HEK293 (cell line): ENCODE results near the gene PPP1R10.
A peak's percentile ranks its signal among the peaks of the same experiment; 100 is the strongest.

Experiments
- EGR2 ChIP-seq: fragments of 450-650 bp; formaldehyde crosslinking; IDR thresholded peaks from 2 replicates; pipeline ENCODE4 v1.5.1; 2016; ENCODE audit warnings: low read depth, missing biosample characterization, missing genetic modification characterization
- GLI4 ChIP-seq: fragments of 450-650 bp; formaldehyde crosslinking; IDR thresholded peaks from 2 replicates; pipeline ENCODE4 v1.5.1; 2016; ENCODE audit warnings: missing biosample characterization, missing genetic modification characterization
- IKZF3 ChIP-seq: fragments of 450-650 bp; IDR thresholded peaks from 2 replicates; pipeline ENCODE4 v1.5.0; 2018; ENCODE audit warnings: missing biosample characterization, mild to moderate bottlenecking, missing genetic modification characterization, moderate library complexity
- KLF8 ChIP-seq: fragments of 450-650 bp; formaldehyde crosslinking; IDR thresholded peaks from 2 replicates; pipeline ENCODE4 v1.5.1; 2016; ENCODE audit warnings: missing biosample characterization, missing genetic modification characterization
- PRDM1 ChIP-seq: fragments of 450-650 bp; formaldehyde crosslinking; IDR thresholded peaks from 2 replicates; pipeline ENCODE4; 2016; ENCODE audit warnings: missing biosample characterization, missing genetic modification characterization
- SETDB1 ChIP-seq: IDR thresholded peaks from one replicate; pipeline ENCODE4 v1.6.1; 2017; ENCODE audit warnings: mild to moderate bottlenecking, low read length, moderate library complexity, mixed read lengths; ENCODE audit not compliant: insufficient read length
- SP3 ChIP-seq: fragments of 450-650 bp; formaldehyde crosslinking; IDR thresholded peaks from 2 replicates; pipeline ENCODE4 v1.5.1; 2016; ENCODE audit warnings: missing biosample characterization, missing genetic modification characterization
- TCF7L2 ChIP-seq: IDR thresholded peaks from 2 replicates; pipeline ENCODE4 v1.6.1; 2011; ENCODE audit warnings: low read depth, mild to moderate bottlenecking, inconsistent platforms, low read length, moderate library complexity, borderline replicate concordance
- WT1 ChIP-seq: fragments of 450-650 bp; formaldehyde crosslinking; IDR thresholded peaks from 2 replicates; pipeline ENCODE4 v1.5.1; 2016; ENCODE audit warnings: missing biosample characterization, missing genetic modification characterization
- ZBTB20 ChIP-seq: fragments of 450-650 bp; formaldehyde crosslinking; IDR thresholded peaks from 2 replicates; pipeline ENCODE4 v1.5.1; 2016; ENCODE audit warnings: missing biosample characterization, missing genetic modification characterization
- ZBTB26 ChIP-seq: fragments of 450-650 bp; formaldehyde crosslinking; optimal IDR thresholded peaks from 2 replicates; pipeline ENCODE3; 2016; ENCODE audit warnings: missing biosample characterization, mild to moderate bottlenecking, missing genetic modification characterization
- ZFP3 ChIP-seq: fragments of 450-650 bp; formaldehyde crosslinking; IDR thresholded peaks from 2 replicates; pipeline ENCODE4 v1.5.1; 2016; ENCODE audit warnings: low read depth, missing biosample characterization, missing genetic modification characterization
- ZNF184 ChIP-seq: fragments of 450-650 bp; IDR thresholded peaks from 2 replicates; pipeline ENCODE4 v1.5.1; 2018; ENCODE audit warnings: missing biosample characterization, mild to moderate bottlenecking, missing genetic modification characterization
- ZNF2 ChIP-seq: fragments of 450-650 bp; formaldehyde crosslinking; IDR thresholded peaks from 2 replicates; pipeline ENCODE4 v1.5.1; 2016; ENCODE audit warnings: missing biosample characterization, missing genetic modification characterization
- ZNF24 ChIP-seq: fragments of 450-650 bp; formaldehyde crosslinking; IDR thresholded peaks from 2 replicates; pipeline ENCODE4 v1.5.1; 2016; ENCODE audit warnings: missing biosample characterization, missing genetic modification characterization
- ZNF354C ChIP-seq: fragments of 450-650 bp; formaldehyde crosslinking; IDR thresholded peaks from 2 replicates; pipeline ENCODE4 v1.5.1; 2016; ENCODE audit warnings: missing biosample characterization, missing genetic modification characterization, low read depth, borderline replicate concordance
- ZNF433 ChIP-seq: fragments of 450-650 bp; formaldehyde crosslinking; IDR thresholded peaks from 2 replicates; pipeline ENCODE4 v1.5.1; 2016; ENCODE audit warnings: missing biosample characterization, missing genetic modification characterization, low read depth
- ZNF501 ChIP-seq: fragments of 450-650 bp; formaldehyde crosslinking; IDR thresholded peaks from 2 replicates; pipeline ENCODE4 v1.5.1; 2016; ENCODE audit warnings: missing biosample characterization, missing genetic modification characterization
- ZNF514 ChIP-seq: fragments of 450-650 bp; formaldehyde crosslinking; IDR thresholded peaks from 2 replicates; pipeline ENCODE4 v1.5.1; 2016; ENCODE audit warnings: missing biosample characterization, missing genetic modification characterization
- ZNF561 ChIP-seq: fragments of 450-650 bp; IDR thresholded peaks from 2 replicates; pipeline ENCODE4 v1.5.1; 2018; ENCODE audit warnings: missing biosample characterization, missing genetic modification characterization, borderline replicate concordance
- ZNF626 ChIP-seq: fragments of 450-650 bp; sonication (Bioruptor Pico); formaldehyde crosslinking; IDR thresholded peaks from 2 replicates; pipeline ENCODE4 v1.5.1; 2018; ENCODE audit warnings: missing biosample characterization, missing genetic modification characterization, inconsistent platforms
- ZNF692 ChIP-seq: fragments of 450-650 bp; formaldehyde crosslinking; IDR thresholded peaks from 2 replicates; pipeline ENCODE4 v1.5.1; 2016; ENCODE audit warnings: missing biosample characterization, missing genetic modification characterization
- ZNF701 ChIP-seq: fragments of 450-650 bp; formaldehyde crosslinking; IDR thresholded peaks from 2 replicates; pipeline ENCODE4 v1.5.1; 2016; ENCODE audit warnings: missing biosample characterization, missing genetic modification characterization
- TF ChIP-seq, protein P1 (sequence below): fragments of 450-650 bp; IDR thresholded peaks from 2 replicates; pipeline ENCODE4 v1.5.1; 2018; ENCODE audit warnings: missing biosample characterization, missing genetic modification characterization
- TF ChIP-seq, protein P2 (sequence below): fragments of 450-650 bp; formaldehyde crosslinking; conservative IDR thresholded peaks from 2 replicates; pipeline ENCODE4 v1.5.1; 2016; ENCODE audit warnings: low read depth, missing biosample characterization, missing genetic modification characterization
- TF ChIP-seq, protein P3 (sequence below): fragments of 450-650 bp; formaldehyde crosslinking; IDR thresholded peaks from 2 replicates; pipeline ENCODE4 v1.5.1; 2016; ENCODE audit warnings: missing biosample characterization, missing genetic modification characterization
- TF ChIP-seq, protein P4 (sequence below): fragments of 450-650 bp; formaldehyde crosslinking; IDR thresholded peaks from 2 replicates; pipeline ENCODE4 v1.5.1; 2016; ENCODE audit warnings: missing biosample characterization, missing genetic modification characterization

Gene PPP1R10

DNA sequence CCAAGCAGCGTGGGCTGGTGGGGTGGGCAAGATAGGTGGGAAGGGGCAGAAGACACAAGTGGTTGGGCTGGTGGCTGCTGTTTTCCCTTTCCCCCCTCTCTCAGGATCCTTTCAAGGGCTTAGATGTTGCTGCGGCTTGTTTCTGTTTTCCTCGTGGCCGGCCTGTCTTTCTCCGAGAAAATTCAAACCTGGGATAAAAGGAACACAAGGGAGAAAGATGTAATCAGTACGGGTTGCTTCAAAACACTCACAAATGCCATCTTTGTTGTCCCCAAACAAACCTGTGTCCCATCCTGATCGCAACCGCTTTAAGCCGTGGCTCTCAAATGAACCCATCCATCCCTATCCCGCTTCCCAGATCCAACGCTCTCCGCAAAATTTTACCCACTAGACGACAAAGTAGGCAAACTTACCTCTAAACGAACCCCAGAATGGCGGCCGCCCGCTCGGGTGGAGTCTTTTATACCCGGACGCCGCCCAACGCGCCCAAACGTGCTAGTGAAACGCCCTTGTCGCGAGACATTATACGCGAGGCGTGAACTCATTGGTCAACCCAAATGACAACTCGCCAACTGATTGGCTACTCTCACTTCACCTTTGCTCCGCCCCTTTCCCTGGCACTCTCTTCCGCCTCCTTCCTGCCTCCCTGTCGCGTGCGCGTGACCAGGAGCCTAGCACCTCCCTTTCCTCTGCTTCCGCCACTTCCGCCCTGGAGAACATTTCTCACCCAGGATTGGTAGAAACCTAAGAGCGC lies at the start of gene PPP1R10 (continued):
- TF ChIP-seq, protein P1, sequence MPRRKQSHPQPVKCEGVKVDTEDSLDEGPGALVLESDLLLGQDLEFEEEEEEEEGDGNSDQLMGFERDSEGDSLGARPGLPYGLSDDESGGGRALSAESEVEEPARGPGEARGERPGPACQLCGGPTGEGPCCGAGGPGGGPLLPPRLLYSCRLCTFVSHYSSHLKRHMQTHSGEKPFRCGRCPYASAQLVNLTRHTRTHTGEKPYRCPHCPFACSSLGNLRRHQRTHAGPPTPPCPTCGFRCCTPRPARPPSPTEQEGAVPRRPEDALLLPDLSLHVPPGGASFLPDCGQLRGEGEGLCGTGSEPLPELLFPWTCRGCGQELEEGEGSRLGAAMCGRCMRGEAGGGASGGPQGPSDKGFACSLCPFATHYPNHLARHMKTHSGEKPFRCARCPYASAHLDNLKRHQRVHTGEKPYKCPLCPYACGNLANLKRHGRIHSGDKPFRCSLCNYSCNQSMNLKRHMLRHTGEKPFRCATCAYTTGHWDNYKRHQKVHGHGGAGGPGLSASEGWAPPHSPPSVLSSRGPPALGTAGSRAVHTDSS (tag by site-specific recombination), result peak; percentile 22; the same call in 1 of the 2 replicates
- TF ChIP-seq TCF7L2 (no peak), WT1 (tag by site-specific recombination) (peak; percentile 92), EGR2 (peak; percentile 45; the same call in 1 of the 2 replicates), ZNF354C (tag by site-specific recombination) (no peak), ZBTB26 (tag by site-specific recombination) (peak; percentile 84), ZNF514 (no peak), IKZF3 (tag by site-specific recombination) (peak; percentile 70), ZBTB20 (no peak), ZNF2 (tag by site-specific recombination) (peak; percentile 90), ZNF184 (tag by site-specific recombination) (no peak; the same call in 1 of the 2 replicates), ZNF701 (tag by site-specific recombination) (no peak), ZNF433 (no peak), PRDM1 (peak; percentile 97), ZNF501 (tag by site-specific recombination) (peak; percentile 76), GLI4 (tag by site-specific recombination) (peak; percentile 79), SETDB1 (no peak), ZFP3 (tag by site-specific recombination) (no peak), ZNF24 (tag by site-specific recombination) (peak; percentile 48; the same call in 1 of the 2 replicates), ZNF692 (tag by site-specific recombination) (peak; percentile 14; the same call in 1 of the 2 replicates), ZNF626 (tag by site-specific recombination) (no peak), KLF8 (tag by site-specific recombination) (peak; percentile 99), SP3 (tag by site-specific recombination) (peak; percentile 98), ZNF561 (peak; percentile 89)
- TF ChIP-seq, protein P2, sequence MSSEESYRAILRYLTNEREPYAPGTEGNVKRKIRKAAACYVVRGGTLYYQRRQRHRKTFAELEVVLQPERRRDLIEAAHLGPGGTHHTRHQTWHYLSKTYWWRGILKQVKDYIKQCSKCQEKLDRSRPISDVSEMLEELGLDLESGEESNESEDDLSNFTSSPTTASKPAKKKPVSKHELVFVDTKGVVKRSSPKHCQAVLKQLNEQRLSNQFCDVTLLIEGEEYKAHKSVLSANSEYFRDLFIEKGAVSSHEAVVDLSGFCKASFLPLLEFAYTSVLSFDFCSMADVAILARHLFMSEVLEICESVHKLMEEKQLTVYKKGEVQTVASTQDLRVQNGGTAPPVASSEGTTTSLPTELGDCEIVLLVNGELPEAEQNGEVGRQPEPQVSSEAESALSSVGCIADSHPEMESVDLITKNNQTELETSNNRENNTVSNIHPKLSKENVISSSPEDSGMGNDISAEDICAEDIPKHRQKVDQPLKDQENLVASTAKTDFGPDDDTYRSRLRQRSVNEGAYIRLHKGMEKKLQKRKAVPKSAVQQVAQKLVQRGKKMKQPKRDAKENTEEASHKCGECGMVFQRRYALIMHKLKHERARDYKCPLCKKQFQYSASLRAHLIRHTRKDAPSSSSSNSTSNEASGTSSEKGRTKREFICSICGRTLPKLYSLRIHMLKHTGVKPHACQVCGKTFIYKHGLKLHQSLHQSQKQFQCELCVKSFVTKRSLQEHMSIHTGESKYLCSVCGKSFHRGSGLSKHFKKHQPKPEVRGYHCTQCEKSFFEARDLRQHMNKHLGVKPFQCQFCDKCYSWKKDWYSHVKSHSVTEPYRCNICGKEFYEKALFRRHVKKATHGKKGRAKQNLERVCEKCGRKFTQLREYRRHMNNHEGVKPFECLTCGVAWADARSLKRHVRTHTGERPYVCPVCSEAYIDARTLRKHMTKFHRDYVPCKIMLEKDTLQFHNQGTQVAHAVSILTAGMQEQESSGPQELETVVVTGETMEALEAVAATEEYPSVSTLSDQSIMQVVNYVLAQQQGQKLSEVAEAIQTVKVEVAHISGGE (tag by site-specific recombination), result peak; percentile 86
- TF ChIP-seq, protein P3, sequence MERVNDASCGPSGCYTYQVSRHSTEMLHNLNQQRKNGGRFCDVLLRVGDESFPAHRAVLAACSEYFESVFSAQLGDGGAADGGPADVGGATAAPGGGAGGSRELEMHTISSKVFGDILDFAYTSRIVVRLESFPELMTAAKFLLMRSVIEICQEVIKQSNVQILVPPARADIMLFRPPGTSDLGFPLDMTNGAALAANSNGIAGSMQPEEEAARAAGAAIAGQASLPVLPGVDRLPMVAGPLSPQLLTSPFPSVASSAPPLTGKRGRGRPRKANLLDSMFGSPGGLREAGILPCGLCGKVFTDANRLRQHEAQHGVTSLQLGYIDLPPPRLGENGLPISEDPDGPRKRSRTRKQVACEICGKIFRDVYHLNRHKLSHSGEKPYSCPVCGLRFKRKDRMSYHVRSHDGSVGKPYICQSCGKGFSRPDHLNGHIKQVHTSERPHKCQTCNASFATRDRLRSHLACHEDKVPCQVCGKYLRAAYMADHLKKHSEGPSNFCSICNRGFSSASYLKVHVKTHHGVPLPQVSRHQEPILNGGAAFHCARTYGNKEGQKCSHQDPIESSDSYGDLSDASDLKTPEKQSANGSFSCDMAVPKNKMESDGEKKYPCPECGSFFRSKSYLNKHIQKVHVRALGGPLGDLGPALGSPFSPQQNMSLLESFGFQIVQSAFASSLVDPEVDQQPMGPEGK (tag by site-specific recombination), result peak; percentile 57
- TF ChIP-seq, protein P4, sequence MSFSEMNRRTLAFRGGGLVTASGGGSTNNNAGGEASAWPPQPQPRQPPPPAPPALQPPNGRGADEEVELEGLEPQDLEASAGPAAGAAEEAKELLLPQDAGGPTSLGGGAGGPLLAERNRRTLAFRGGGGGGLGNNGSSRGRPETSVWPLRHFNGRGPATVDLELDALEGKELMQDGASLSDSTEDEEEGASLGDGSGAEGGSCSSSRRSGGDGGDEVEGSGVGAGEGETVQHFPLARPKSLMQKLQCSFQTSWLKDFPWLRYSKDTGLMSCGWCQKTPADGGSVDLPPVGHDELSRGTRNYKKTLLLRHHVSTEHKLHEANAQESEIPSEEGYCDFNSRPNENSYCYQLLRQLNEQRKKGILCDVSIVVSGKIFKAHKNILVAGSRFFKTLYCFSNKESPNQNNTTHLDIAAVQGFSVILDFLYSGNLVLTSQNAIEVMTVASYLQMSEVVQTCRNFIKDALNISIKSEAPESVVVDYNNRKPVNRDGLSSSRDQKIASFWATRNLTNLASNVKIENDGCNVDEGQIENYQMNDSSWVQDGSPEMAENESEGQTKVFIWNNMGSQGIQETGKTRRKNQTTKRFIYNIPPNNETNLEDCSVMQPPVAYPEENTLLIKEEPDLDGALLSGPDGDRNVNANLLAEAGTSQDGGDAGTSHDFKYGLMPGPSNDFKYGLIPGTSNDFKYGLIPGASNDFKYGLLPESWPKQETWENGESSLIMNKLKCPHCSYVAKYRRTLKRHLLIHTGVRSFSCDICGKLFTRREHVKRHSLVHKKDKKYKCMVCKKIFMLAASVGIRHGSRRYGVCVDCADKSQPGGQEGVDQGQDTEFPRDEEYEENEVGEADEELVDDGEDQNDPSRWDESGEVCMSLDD (tag by site-specific recombination), result peak; percentile 76
